Osteoblast (primary cell): Measurements from ENCODE around the gene HRH2. TPM values are rescaled to one million over a fixed set of nuclear protein-coding genes. Genes with fewer than 3 reads are reported as not detected.

Experiments
- DNase-seq: peaks from one replicate; pipeline ENCODE4 v3.0.0; 2011; ENCODE audit warnings: low spot score, mixed read lengths; ENCODE audit not compliant: insufficient read length; ENCODE audit errors: missing footprints
- H2AFZ ChIP-seq: 2 replicates; pipeline ENCODE4 v1.6.0; 2011; ENCODE audit warnings: mild to moderate bottlenecking, low read length
- H3K27ac ChIP-seq: 2 replicates; pipeline ENCODE4 v1.5.1; 2011; ENCODE audit warnings: mild to moderate bottlenecking, low read depth, low read length, moderate library complexity
- H3K27me3 ChIP-seq: 2 replicates; pipeline ENCODE4 v1.6.0; 2012; ENCODE audit warnings: mild to moderate bottlenecking, control low read depth, inconsistent platforms, low read length, moderate library complexity; ENCODE audit not compliant: insufficient read depth
- H3K36me3 ChIP-seq: 2 replicates; pipeline ENCODE4 v1.5.1; 2011; ENCODE audit warnings: mild to moderate bottlenecking, low read length, control low read depth, moderate library complexity; ENCODE audit not compliant: insufficient read depth
- H3K4me1 ChIP-seq: 2 replicates; pipeline ENCODE4 v1.5.1; 2011; ENCODE audit warnings: mild to moderate bottlenecking, low read length, control low read depth, moderate library complexity; ENCODE audit not compliant: insufficient read depth
- H3K4me2 ChIP-seq: 2 replicates; pipeline ENCODE4 v1.6.0; 2011; ENCODE audit warnings: mild to moderate bottlenecking, low read length; ENCODE audit not compliant: insufficient read depth
- H3K4me3 ChIP-seq: fragments of 200-600 bp; sonication (generic); 3 replicates; pipeline ENCODE4 v1.5.1; 2012; ENCODE audit warnings: mild to moderate bottlenecking, low read length, inconsistent platforms; ENCODE audit not compliant: insufficient read depth
- H3K79me2 ChIP-seq: 2 replicates; pipeline ENCODE4 v1.6.0; 2012; ENCODE audit warnings: mild to moderate bottlenecking, low read length, control low read depth, inconsistent platforms; ENCODE audit not compliant: insufficient read depth
- H3K9me3 ChIP-seq: 2 replicates; pipeline ENCODE4 v1.5.1; 2011; ENCODE audit warnings: low read depth, low read length, control low read depth
- H4K20me1 ChIP-seq: 2 replicates; pipeline ENCODE4 v1.6.0; 2012; ENCODE audit warnings: mild to moderate bottlenecking, low read length, control low read depth; ENCODE audit not compliant: insufficient read depth
- CTCF ChIP-seq: IDR thresholded peaks from 2 replicates; pipeline ENCODE4 v1.5.1; 2011; ENCODE audit warnings: mild to moderate bottlenecking, low read depth, low read length, moderate library complexity; ENCODE audit errors: extremely low read depth
- total RNA-seq: library from RNA; depleted of rRNA; stranded (reverse); fragments of >200 nt; gene quantifications from 2 replicates; pipeline ENCODE4 v1.2.3, GENCODE V29; 2012

HRH2 gene
- total RNA-seq, 1 donor = 0.36 TPM

GRCh38 chr5:175696855-175697198 is 39.0 kb downstream of the HRH2 start:
- no peaks in the 10 kb centered on the region for H3K9me3 ChIP-seq
- no peaks in the 10 kb centered on the region for H3K27me3 ChIP-seq
- H3K36me3 ChIP-seq = no peaks in the 10 kb centered on the region
- H3K4me1 ChIP-seq = no peaks in the 10 kb centered on the region
- no peak overlapping the region for H3K27ac ChIP-seq
- TF ChIP-seq CTCF = no peak
- H3K4me2 ChIP-seq = no peak overlapping the region
- no peaks in the 10 kb centered on the region for H4K20me1 ChIP-seq
- no peak for DNase-seq
- no peaks in the 10 kb centered on the region for H3K79me2 ChIP-seq
- H2AFZ ChIP-seq = no peak overlapping the region
- H3K4me3 ChIP-seq = no peak overlapping the region

GRCh38 chr5:175697846-175698245 is 40.0 kb downstream of the HRH2 start:
- no peaks in the 10 kb centered on the region for H3K27me3 ChIP-seq
- H4K20me1 ChIP-seq = no peaks in the 10 kb centered on the region
- no peak overlapping the region for H3K4me3 ChIP-seq
- no peaks in the 10 kb centered on the region for H3K4me1 ChIP-seq
- H3K27ac ChIP-seq = no peak overlapping the region
- H3K4me2 ChIP-seq = no peak overlapping the region
- H3K36me3 ChIP-seq = no peaks in the 10 kb centered on the region
- H3K79me2 ChIP-seq = no peaks in the 10 kb centered on the region
- H3K9me3 ChIP-seq = no peaks in the 10 kb centered on the region
- DNase-seq = no peak
- no peak for TF ChIP-seq CTCF
- no peak overlapping the region for H2AFZ ChIP-seq

GRCh38 chr5:175698401-175699115 is 40.7 kb downstream of the HRH2 start:
- Histone ChIP-seq H3K27me3 (no peaks in the 10 kb centered on the region), H4K20me1 (no peaks in the 10 kb centered on the region), H3K4me1 (no peaks in the 10 kb centered on the region), H3K36me3 (no peaks in the 10 kb centered on the region), H3K4me2 (no peak overlapping the region), H2AFZ (no peak overlapping the region), H3K79me2 (no peaks in the 10 kb centered on the region), H3K4me3 (no peak overlapping the region), H3K27ac (no peak overlapping the region), H3K9me3 (no peaks in the 10 kb centered on the region)
- no peak for DNase-seq
- no peak for TF ChIP-seq CTCF

DNA sequence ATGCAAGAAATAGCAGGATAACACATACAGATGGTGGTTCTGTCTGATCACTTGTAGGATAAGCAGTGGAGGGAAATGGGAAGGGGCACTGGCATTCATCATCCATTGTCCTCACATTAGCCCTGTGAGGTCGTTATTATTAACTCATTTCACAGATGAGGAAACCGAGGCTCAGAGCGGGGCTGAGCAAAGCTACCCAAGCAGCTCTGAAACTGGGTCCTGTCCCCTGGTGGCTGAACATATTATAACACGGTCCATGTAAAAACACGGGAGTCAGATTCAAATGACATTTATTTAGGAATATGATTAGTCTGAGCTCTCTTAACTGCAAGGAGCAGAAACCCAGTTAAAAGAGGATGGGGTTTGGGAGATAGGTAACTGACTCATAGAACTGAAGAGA is 43.1 kb downstream of the HRH2 start:
- Histone ChIP-seq H3K4me2 (no peak overlapping the region), H3K27me3 (no peaks in the 10 kb centered on the region), H4K20me1 (no peaks in the 10 kb centered on the region), H3K4me1 (no peaks in the 10 kb centered on the region), H2AFZ (no peak overlapping the region), H3K36me3 (no peaks in the 10 kb centered on the region), H3K79me2 (no peaks in the 10 kb centered on the region), H3K4me3 (no peak overlapping the region), H3K27ac (no peak overlapping the region), H3K9me3 (no peaks in the 10 kb centered on the region)
- DNase-seq = no peak
- TF ChIP-seq CTCF = peak; percentile 44
